IMR-90 (cell line): ENCODE results near the gene SRSF5. TPM values are rescaled to one million over a fixed set of nuclear protein-coding genes. Genes with fewer than 3 reads are reported as not detected.

Experiments used
- ATAC-seq: fragments of 200-7000 bp; cut with Tn5 transposase; 2 replicates; pipeline ENCODE4 v1.9.1; 2020; ENCODE audit warnings: low read depth, mild to moderate bottlenecking, moderate library complexity
- BruUV-seq: library from RNA; stranded (reverse); fragments of 400-500 nt; replicated peaks from 2 replicates; lab custom pipeline; 2021; lab: Mats Ljungman, UMichigan
- CTCF ChIA-PET: fragments of 300-600 bp; formaldehyde crosslinking; extraction: SDS; loops from one replicate; lab custom pipeline; 2021; ENCODE audit warnings: antibody characterized with exemption; lab: Yijun Ruan, JAX
- POLR2A ChIA-PET: fragments of 300-600 bp; sonication (Branson Sonifier 250); formaldehyde crosslinking; loops from one replicate; lab custom pipeline; 2022; ENCODE audit warnings: antibody characterized with exemption; ENCODE audit not compliant: unreplicated experiment; lab: Charles Lee
- DNase-seq: peaks from one replicate; pipeline ENCODE4 v3.0.0; 2013
- H2AFZ ChIP-seq: replicated peaks from 2 replicates; pipeline ENCODE3; 2013; ENCODE audit warnings: low read length, mild to moderate bottlenecking; ENCODE audit not compliant: poor library complexity
- H2AK5ac ChIP-seq: 2 replicates; pipeline ENCODE4 v1.6.1; 2013; ENCODE audit warnings: low read depth, low read length, inconsistent platforms
- H2AK9ac ChIP-seq: replicated peaks from 2 replicates; pipeline ENCODE3; 2013; ENCODE audit warnings: mild to moderate bottlenecking, low read depth, low read length, moderate library complexity; ENCODE audit not compliant: poor library complexity
- H2BK120ac ChIP-seq: 2 replicates; pipeline ENCODE4 v1.6.1; 2013; ENCODE audit warnings: low read depth, low read length, inconsistent platforms
- H2BK15ac ChIP-seq: 3 replicates; pipeline ENCODE4 v1.6.1; 2013; ENCODE audit warnings: low read depth, low read length, inconsistent platforms
- H2BK20ac ChIP-seq: 2 replicates; pipeline ENCODE4 v1.6.1; 2013; ENCODE audit warnings: low read depth, mild to moderate bottlenecking, inconsistent platforms, low read length, moderate library complexity
- H2BK5ac ChIP-seq: 2 replicates; pipeline ENCODE4 v1.6.1; 2013; ENCODE audit warnings: mild to moderate bottlenecking, low read depth, low read length, inconsistent platforms; ENCODE audit not compliant: poor library complexity, severe bottlenecking
- H3K14ac ChIP-seq: replicated peaks from 2 replicates; pipeline ENCODE4 v1.6.1; 2013; ENCODE audit warnings: low read depth, low read length, inconsistent platforms
- H3K18ac ChIP-seq: 2 replicates; pipeline ENCODE4 v1.6.1; 2013; ENCODE audit warnings: low read depth, low read length, control low read depth
- H3K23ac ChIP-seq: 2 replicates; pipeline ENCODE4 v1.6.1; 2013; ENCODE audit warnings: low read depth, low read length, inconsistent platforms
- H3K27ac ChIP-seq: 2 replicates; pipeline ENCODE4 v1.5.1; 2013; ENCODE audit warnings: mild to moderate bottlenecking, control low read depth, low read length; ENCODE audit not compliant: insufficient read depth
- H3K27me3 ChIP-seq: 2 replicates; pipeline ENCODE4 v1.6.1; 2013; ENCODE audit warnings: low read length; ENCODE audit not compliant: control insufficient read depth, insufficient read depth
- H3K36me3 ChIP-seq: 2 replicates; pipeline ENCODE4 v1.6.1; 2013; ENCODE audit warnings: low read length, mixed read lengths; ENCODE audit not compliant: control insufficient read depth, insufficient read depth
- H3K4ac ChIP-seq: 2 replicates; pipeline ENCODE4 v1.6.1; 2013; ENCODE audit warnings: low read depth, low read length, inconsistent platforms
- H3K4me1 ChIP-seq: 2 replicates; pipeline ENCODE4 v1.6.1; 2013; ENCODE audit warnings: low read length, mixed read lengths; ENCODE audit not compliant: control insufficient read depth, insufficient read depth
- H3K4me2 ChIP-seq: 2 replicates; pipeline ENCODE4 v1.6.1; 2013; ENCODE audit warnings: low read depth, mild to moderate bottlenecking, control low read depth, low read length, moderate library complexity
- H3K4me3 ChIP-seq: 2 replicates; pipeline ENCODE4 v1.5.1; 2013; ENCODE audit warnings: low read depth, mild to moderate bottlenecking, control low read depth, low read length, moderate library complexity; ENCODE audit not compliant: insufficient read depth
- H3K56ac ChIP-seq: 2 replicates; pipeline ENCODE4 v1.6.1; 2013; ENCODE audit warnings: low read length, inconsistent platforms; ENCODE audit not compliant: insufficient read depth; ENCODE audit errors: extremely low read depth
- H3K79me1 ChIP-seq, 2 experiments: 2 replicates each; pipeline ENCODE4 v1.6.1; 2013; ENCODE audit warnings: low read length in 2 of 2, inconsistent platforms in 1 of 2, low read depth in 1 of 2
- H3K9ac ChIP-seq: 2 replicates; pipeline ENCODE4 v1.6.1; 2013; ENCODE audit warnings: low read depth, low read length, control low read depth
- H3K9me1 ChIP-seq: 2 replicates; pipeline ENCODE4 v1.6.1; 2013; ENCODE audit warnings: low read length, inconsistent platforms; ENCODE audit not compliant: insufficient read depth
- H3K9me3 ChIP-seq: 2 replicates; pipeline ENCODE4 v1.6.1; 2013; ENCODE audit warnings: low read length; ENCODE audit not compliant: control insufficient read depth, insufficient read depth
- H4K20me1 ChIP-seq: 2 replicates; pipeline ENCODE4 v1.6.1; 2013; ENCODE audit warnings: low read length, inconsistent platforms; ENCODE audit not compliant: insufficient read depth
- H4K5ac ChIP-seq: 2 replicates; pipeline ENCODE4 v1.6.1; 2013; ENCODE audit warnings: mild to moderate bottlenecking, low read depth, low read length, control low read depth
- H4K8ac ChIP-seq, 2 experiments: 2 replicates each; pipeline ENCODE4 v1.6.1; 2013; ENCODE audit warnings: low read depth in 2 of 2, low read length in 2 of 2, control low read depth in 1 of 2, inconsistent platforms in 1 of 2
- H4K91ac ChIP-seq: 2 replicates; pipeline ENCODE4 v1.6.1; 2013; ENCODE audit warnings: low read depth, low read length, inconsistent platforms; ENCODE audit not compliant: insufficient read depth
- CHD1 ChIP-seq: IDR thresholded peaks from 2 replicates; pipeline ENCODE4 v1.6.1; 2012; ENCODE audit warnings: low read depth, low read length, improper control_type of control experiment
- ELK1 ChIP-seq: fragments of 150-350 bp; IDR thresholded peaks from 2 replicates; pipeline ENCODE4 v1.6.1; 2016; ENCODE audit warnings: low read depth, mild to moderate bottlenecking, low read length, moderate library complexity, borderline replicate concordance
- FOS ChIP-seq: fragments of 150-350 bp; IDR thresholded peaks from 2 replicates; pipeline ENCODE4 v1.6.1; 2016; ENCODE audit warnings: low read depth, low read length
- WGBS, 2 experiments: methylation state at CpG; one replicate each; pipeline versions ENCODE4 v1.1.5 to v1.1.7; 2013; ENCODE audit warnings: missing lambda C conversion rate in 2 of 2; ENCODE audit not compliant: insufficient read length in 1 of 2; ENCODE audit errors: extremely low coverage in 2 of 2; 5-methylcytosine and 5-hydroxymethylcytosine counted together
- dilution Hi-C: fragments of 300-500 bp; cut with HindIII; formaldehyde crosslinking; loops from one replicate; pipeline ENCODE4 v1.14.3; 2018; ENCODE audit warnings: low sequenced_read_pairs; ENCODE audit not compliant: unreplicated experiment
- in situ Hi-C: fragments of 300-500 bp; cut with MboI; formaldehyde crosslinking; loops from 3 replicates; pipeline ENCODE4 v1.14.3; 2019; ENCODE audit warnings: low sequenced_read_pairs, inconsistent platforms, mixed read lengths
- intact Hi-C: fragments of 100-400 bp; cut with micrococcal nuclease; formaldehyde crosslinking; loops from 2 replicates; pipeline ENCODE4 v1.10.0; 2022
- polyA plus RNA-seq, 3 experiments: library from polyadenylated mRNA; depleted of rRNA; stranded (reverse); fragments of >200 nt; gene quantifications; 2 replicates each; pipeline ENCODE4 v1.2.3, GENCODE V29; 2012; ENCODE audit warnings: low replicate concordance in 1 of 3
- total RNA-seq: library from RNA; depleted of rRNA; stranded (reverse); fragments of >200 nt; gene quantifications from 2 replicates; pipeline ENCODE4 v1.2.3, GENCODE V29; 2012

Gene SRSF5
- total and polyA plus RNA-seq, 2 of the 4 experiments (the other 2 are of a cell fraction) = 29.4 to 229 TPM

- Histone ChIP-seq H2AFZ (no peak overlapping the region), H3K27ac (no peak overlapping the region), H3K9me1 (peaks cover 13% of the 10 kb centered on the region), H4K8ac (no peak overlapping the region), H4K91ac (no peak overlapping the region), H2AK9ac (no peak overlapping the region), H3K56ac (no peak overlapping the region), H2BK15ac (no peak overlapping the region), H3K4me3 (no peak overlapping the region), H2BK5ac (no peak overlapping the region), H3K9me3 (no peaks in the 10 kb centered on the region), H3K27me3 (no peaks in the 10 kb centered on the region), H3K18ac (no peak overlapping the region), H3K4me1 (peaks cover 4% of the 10 kb centered on the region), H3K4me2 (no peak overlapping the region), H2BK120ac (no peak overlapping the region), H4K5ac (no peak overlapping the region), H2BK20ac (no peak overlapping the region), H2AK5ac (no peak overlapping the region), H3K36me3 (peaks cover 49% of the 10 kb centered on the region), H3K9ac (no peak overlapping the region), H3K4ac (no peak overlapping the region), H3K23ac (0 out of 2 replicates have a peak overlapping the region, but pooled peaks have one; percentile 41), H4K20me1 (peaks cover 53% of the 10 kb centered on the region), H3K79me1 (peaks cover 38 to 68% of the 10 kb centered on the region in 2 experiments), H3K14ac (no peak overlapping the region)
- TF ChIP-seq CHD1 = 0 out of 2 replicates have a peak, but pooled peaks have one; percentile 30
- TF ChIP-seq ELK1 = no peak
- no peak for TF ChIP-seq FOS
- POLR2A ChIA-PET = no interaction called here
- intact Hi-C loops (no loop called here), dilution Hi-C loops (no loop called here), in situ Hi-C loops (no loop called here)
- CTCF ChIA-PET = no interaction called here
- DNase-seq (no peak), ATAC-seq (no peak)
- no TSS peak for BruUV-seq
- WGBS, 2 experiments = 95% methylated on average over 14 of the region's 22 CpGs; no CpG with 5 or more reads in 1 of the 2 experiments
Measured at GRCh38 chr14:69769623-69770022, 2.7 kb downstream of the SRSF5 start.
